HFF-Myc (cell line): ENCODE measurements around the gene SMC1A.

Experiments used
- DNase-seq: peaks from one replicate; pipeline ENCODE4 v3.0.0-alpha.2; 2011; ENCODE audit warnings: low read depth; ENCODE audit errors: extremely low read depth
- H3K4me3 ChIP-seq: replicated peaks from 2 replicates; pipeline ENCODE4 v1.5.1; 2011; ENCODE audit warnings: low read depth, mild to moderate bottlenecking, control low read depth, low read length
- CTCF ChIP-seq: IDR thresholded peaks from 2 replicates; pipeline ENCODE4 v1.5.1; 2012; ENCODE audit warnings: mild to moderate bottlenecking, low read depth, low read length, control low read depth; ENCODE audit errors: missing control alignments

SMC1A gene

GRCh38 chrX:53356186-53356585 lies 66.3 kb downstream of the SMC1A start:
- no peak for TF ChIP-seq CTCF
- no peak overlapping the region for H3K4me3 ChIP-seq
- DNase-seq = no peak

- H3K4me3 ChIP-seq = no peak overlapping the region
- TF ChIP-seq CTCF = no peak
- DNase-seq = no peak
These were observed 67.8 kb downstream of the SMC1A start for GRCh38 chrX:53354669-53355068.

- DNase-seq = no peak
- H3K4me3 ChIP-seq = no peak overlapping the region
- TF ChIP-seq CTCF = no peak
These were observed 74.5 kb downstream of the SMC1A start for GRCh38 chrX:53347948-53348347.

GRCh38 chrX:53340852-53341645 lies 81.4 kb downstream of the SMC1A start:
- no peak for TF ChIP-seq CTCF
- H3K4me3 ChIP-seq = no peak overlapping the region
- DNase-seq = no peak

- DNase-seq = no peak
- no peak for TF ChIP-seq CTCF
These were observed 85.4 kb downstream of the SMC1A start for GRCh38 chrX:53337101-53337500.

GRCh38 chrX:53333853-53334252 lies 88.6 kb downstream of the SMC1A start:
- H3K4me3 ChIP-seq = no peak overlapping the region
- no peak for DNase-seq
- TF ChIP-seq CTCF = no peak

More at GRCh38 chrX:53337101-53337500, 85.4 kb downstream of the SMC1A start:
- H3K4me3 ChIP-seq = no peak overlapping the region

GRCh38 chrX:53332204-53332603 lies 90.2 kb downstream of the SMC1A start:
- H3K4me3 ChIP-seq = no peak overlapping the region
- TF ChIP-seq CTCF = no peak
- DNase-seq = no peak
